ENCODE measurements around the gene ADGRL3.
"Not testable (repeated sequence)": the region's sequence is repeated elsewhere in the genome, so short reads cannot be mapped to it uniquely, and the experiment has no call there.

DNA sequence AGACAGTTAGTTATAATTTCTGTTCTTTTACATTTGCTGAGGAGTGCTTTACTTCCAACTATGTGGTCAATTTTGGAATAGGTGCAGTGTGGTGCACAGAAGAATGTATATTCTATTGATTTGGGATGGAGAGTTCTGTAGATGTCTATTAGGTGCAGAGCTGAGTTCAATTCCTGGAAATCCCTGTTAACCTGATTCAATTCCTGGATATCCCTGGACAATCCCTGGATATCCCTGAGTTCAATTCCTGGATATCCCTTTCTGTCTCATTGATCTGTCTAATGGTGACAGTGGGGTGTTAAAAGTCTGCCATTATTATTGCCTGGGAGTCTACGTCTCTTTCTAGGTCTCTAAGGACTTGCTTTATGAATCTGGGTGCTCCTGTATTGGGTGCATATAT lies 557.9 kb downstream of the ADGRL3 start:
- TF ChIP-seq POLR2A (IDR thresholded peaks at IDR 0.05) = not testable (repeated sequence)
- TF ChIP-seq, protein P1, sequence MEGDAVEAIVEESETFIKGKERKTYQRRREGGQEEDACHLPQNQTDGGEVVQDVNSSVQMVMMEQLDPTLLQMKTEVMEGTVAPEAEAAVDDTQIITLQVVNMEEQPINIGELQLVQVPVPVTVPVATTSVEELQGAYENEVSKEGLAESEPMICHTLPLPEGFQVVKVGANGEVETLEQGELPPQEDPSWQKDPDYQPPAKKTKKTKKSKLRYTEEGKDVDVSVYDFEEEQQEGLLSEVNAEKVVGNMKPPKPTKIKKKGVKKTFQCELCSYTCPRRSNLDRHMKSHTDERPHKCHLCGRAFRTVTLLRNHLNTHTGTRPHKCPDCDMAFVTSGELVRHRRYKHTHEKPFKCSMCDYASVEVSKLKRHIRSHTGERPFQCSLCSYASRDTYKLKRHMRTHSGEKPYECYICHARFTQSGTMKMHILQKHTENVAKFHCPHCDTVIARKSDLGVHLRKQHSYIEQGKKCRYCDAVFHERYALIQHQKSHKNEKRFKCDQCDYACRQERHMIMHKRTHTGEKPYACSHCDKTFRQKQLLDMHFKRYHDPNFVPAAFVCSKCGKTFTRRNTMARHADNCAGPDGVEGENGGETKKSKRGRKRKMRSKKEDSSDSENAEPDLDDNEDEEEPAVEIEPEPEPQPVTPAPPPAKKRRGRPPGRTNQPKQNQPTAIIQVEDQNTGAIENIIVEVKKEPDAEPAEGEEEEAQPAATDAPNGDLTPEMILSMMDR (IDR thresholded peaks at IDR 0.05) = not testable (repeated sequence)
